Keratinocyte (primary cell): Measurements from ENCODE around the gene CTAGE8.
"Not testable (repeated sequence)": the region's sequence is repeated elsewhere in the genome, so short reads cannot be mapped to it uniquely, and the experiment has no call there.

ENCODE experiments used
- CTCF ChIP-seq, 3 experiments: IDR thresholded peaks in 1 of 3; conservative IDR thresholded peaks in 1 of 3; optimal IDR thresholded peaks in 1 of 3; 2 replicates in 2 of 3; 3 replicates in 1 of 3; pipeline versions ENCODE3 to v1.5.1; 2011; ENCODE audit warnings: low read length in 3 of 3, mild to moderate bottlenecking in 3 of 3, moderate library complexity in 2 of 3, control low read depth in 1 of 3, inconsistent platforms in 1 of 3; ENCODE audit not compliant: insufficient read depth in 2 of 3; ENCODE audit errors: extremely low read depth in 1 of 3
- EZH2 ChIP-seq: IDR thresholded peaks from one replicate; pipeline ENCODE4 v1.6.1; 2012; ENCODE audit warnings: inconsistent platforms, mild to moderate bottlenecking, low read length, moderate library complexity

- not testable (repeated sequence) for TF ChIP-seq CTCF (optimal IDR thresholded peaks at IDR 0.05 in 1 of 3, IDR thresholded peaks at IDR 0.05 in 1 of 3, conservative IDR thresholded peaks at IDR 0.05 in 1 of 3; ENCODE audit: extremely low read depth in 1 of 3, insufficient read depth in 2 of 3, low read length in 3 of 3); EZH2
Measured at GRCh38 chr7:144287171-144287784, 18.2 kb upstream of the CTAGE8 start.
